Stimulated activated naive CD4-positive, alpha-beta T cell treated with Interleukin-2 at 50 U/mL for 16 hours (primary cell): ENCODE measurements around the gene ZNF543.
A peak's percentile ranks its signal among the peaks of the same experiment; 100 is the strongest.
"Not testable (repeated sequence)": the region's sequence is repeated elsewhere in the genome, so short reads cannot be mapped to it uniquely, and the experiment has no call there.

Source experiments
- DNase-seq: peaks from one replicate; lab custom pipeline; 2025; lab: John Stamatoyannopoulos, UW

Gene ZNF543

GRCh38 chr19:57321116-57321515 lies 844 bp downstream of the ZNF543 start:
- DNase-seq, result no peak

- no peak for DNase-seq
These were observed 1.5 kb downstream of the ZNF543 start for GRCh38 chr19:57321751-57322150.

- no peak for DNase-seq
These were observed 4.7 kb downstream of the ZNF543 start for GRCh38 chr19:57324992-57325391.

- no peak for DNase-seq
These were observed 7.7 kb downstream of the ZNF543 start for GRCh38 chr19:57327993-57328392.

- no peak for DNase-seq
These were observed 13.9 kb downstream of the ZNF543 start for GRCh38 chr19:57334191-57334590.

- no peak for DNase-seq
These were observed 18.6 kb downstream of the ZNF543 start for GRCh38 chr19:57338877-57339276.

GRCh38 chr19:57342582-57342981 lies 22.3 kb downstream of the ZNF543 start:
- no peak for DNase-seq

- DNase-seq, result no peak
These were observed 27.9 kb downstream of the ZNF543 start for GRCh38 chr19:57348136-57348535.

- DNase-seq, result peak; percentile 81
These were observed 30.9 kb downstream of the ZNF543 start, which contains the start of gene ZNF304 for GRCh38 chr19:57350877-57351805. Gene ZNF304, plus strand, starts transcription at chr19:57351271. Its CDS starts 394 bp downstream, at chr19:57351665.

- DNase-seq, result no peak
These were observed 31.6 kb downstream of the ZNF543 start for GRCh38 chr19:57351867-57352266.

GRCh38 chr19:57355916-57356315 lies 35.6 kb downstream of the ZNF543 start:
- no peak for DNase-seq

GRCh38 chr19:57357406-57357805 lies 37.1 kb downstream of the ZNF543 start:
- DNase-seq, result no peak

- no peak for DNase-seq
These were observed 39.0 kb downstream of the ZNF543 start for GRCh38 chr19:57359300-57359699.

GRCh38 chr19:57362419-57362818 lies 42.1 kb downstream of the ZNF543 start:
- DNase-seq, result no peak

- DNase-seq, result peak; percentile 97
These were observed 42.9 kb downstream of the ZNF543 start, which contains the start of the genes TRAPPC2B and ZNF547 for GRCh38 chr19:57362997-57363687. Gene TRAPPC2B, plus strand, starts transcription at chr19:57363551. Its CDS starts 1,283 bp downstream, at chr19:57364834. Gene ZNF547, plus strand, starts transcription at chr19:57363551. Its CDS starts 5,005 bp downstream, at chr19:57368556.

GRCh38 chr19:57363688-57364181 lies 43.5 kb downstream of the ZNF543 start:
- DNase-seq, result no peak

GRCh38 chr19:57366776-57367175 lies 46.5 kb downstream of the ZNF543 start:
- no peak for DNase-seq

GRCh38 chr19:57374179-57374578 lies 53.9 kb downstream of the ZNF543 start:
- DNase-seq, result no peak

- not testable (repeated sequence) for DNase-seq
These were observed 54.4 kb downstream of the ZNF543 start for GRCh38 chr19:57374647-57375046.

- no peak for DNase-seq
These were observed 55.9 kb downstream of the ZNF543 start for GRCh38 chr19:57376151-57376550.

GRCh38 chr19:57377498-57378146 lies 57.4 kb downstream of the ZNF543 start:
- DNase-seq, result no peak
